Measurements from ENCODE around the gene DNM3. TPM values are rescaled to one million over a fixed set of nuclear protein-coding genes. Genes with fewer than 3 reads are reported as not detected.

The DNM3 gene
- total and polyA plus RNA-seq, 10 of the 15 experiments (the other 5 are each of a cell fraction or from before 2014, with no cell fraction given), result 0.03 to 1.5 (median 0.08) TPM; not detected in 3

GRCh38 chr1:172447641-172448040, 606.3 kb downstream of the DNM3 start (continued):
- TF ChIP-seq PBX3 (IDR thresholded peaks at IDR 0.05; ENCODE audit: insufficient replicate concordance, low read depth, low read length) (no peak), NBN (IDR thresholded peaks at IDR 0.05) (no peak), TAF1 (IDR thresholded peaks at IDR 0.05; ENCODE audit: borderline replicate concordance, low read depth, low read length) (no peak)

- no peaks in the 10 kb centered on the region for H3K36me3 ChIP-seq (ENCODE audit: control insufficient read depth in 2 of 2, insufficient read depth in 2 of 2, low read length in 1 of 2)
- ChIA-PET RAD21 (ENCODE audit: unreplicated experiment) (interaction anchor here (1.9 kb wide), 1 partner anchor 271 kb away, joined by 11 read pairs; no protein-coding TSS in a partner anchor), SMC1A (ENCODE audit: uncharacterized antibody, unreplicated experiment) (interaction anchor here (0.8 to 1.4 kb wide), 3 partner anchors 278 to 397 kb away, joined by 3 to 5 read pairs (median 3); no protein-coding TSS in a partner anchor), POLR2A (no interaction called here), CTCF (interaction anchor here (1.5 to 5.9 kb wide), 2 partner anchors 12 to 270 kb away, joined by 3 to 48 read pairs; no protein-coding TSS in a partner anchor)
- no peaks in the 10 kb centered on the region for H3K79me2 ChIP-seq (ENCODE audit: control insufficient read depth, insufficient read depth, low read length)
- no peak for ATAC-seq
- no peaks in the 10 kb centered on the region; a peak in 1 of 4 replicates for H3K27me3 ChIP-seq (replicated peaks in 1 of 2; ENCODE audit: control insufficient read depth in 2 of 2, insufficient read depth in 2 of 2, low read length in 1 of 2)
- H3K4me2 ChIP-seq (ENCODE audit: control insufficient read depth, insufficient read depth), result no peak overlapping the region
- no peak overlapping the region for H2AFZ ChIP-seq (ENCODE audit: control insufficient read depth, low read depth, low read length)
- no peak overlapping the region for H3K4me3 ChIP-seq
- no peak overlapping the region for H3K27ac ChIP-seq (ENCODE audit: control insufficient read depth, insufficient read depth)
- WGBS (ENCODE audit: insufficient coverage, insufficient replicate concordance, low lambda C conversion rate, missing lambda C conversion rate), result 17% methylated on average over 6 of the region's 6 CpGs
- BruUV-seq (replicated peaks), result no TSS peak
- no peaks in the 10 kb centered on the region for H3K4me1 ChIP-seq (ENCODE audit: control insufficient read depth, insufficient read depth, low read length)
- no peak overlapping the region for H3K9ac ChIP-seq (ENCODE audit: control insufficient read depth, insufficient read depth, low read length)
- no peaks in the 10 kb centered on the region for H3K9me3 ChIP-seq (replicated peaks; ENCODE audit: control insufficient read depth, insufficient read depth, low read length)
- FAIRE-seq, result no peak
- DNase-seq (ENCODE audit: low read depth, low spot score), result no peak
- in situ Hi-C loops (cut with MboI) (loop anchor here (25.0 kb wide), 1 partner anchor 662 kb away; the partner anchor contains the start of gene METTL13), intact Hi-C loops (cut with micrococcal nuclease; ENCODE audit: unreplicated experiment) (no loop called here)
- no peaks in the 10 kb centered on the region for H4K20me1 ChIP-seq (ENCODE audit: control insufficient read depth, insufficient read depth)
- TF ChIP-seq NKRF (conservative IDR thresholded peaks at IDR 0.05) (no peak), MEF2A (IDR thresholded peaks at IDR 0.05; ENCODE audit: insufficient read depth, low read depth, low read length) (no peak), CTCF (IDR thresholded peaks at IDR 0.05 in 2 of 3, conservative IDR thresholded peaks at IDR 0.05 in 1 of 3; ENCODE audit: control insufficient read depth in 2 of 3, extremely low read depth in 1 of 3, insufficient read depth in 1 of 3, low read depth in 3 of 3, low read length in 3 of 3) (no peak), MAX (IDR thresholded peaks at IDR 0.05; ENCODE audit: low read depth, low read length) (no peak), SREBF1 (IDR thresholded peaks at IDR 0.05; ENCODE audit: low read length) (no peak), E2F8 (IDR thresholded peaks at IDR 0.05; ENCODE audit: low read depth, partially characterized antibody) (no peak), EZH2 (IDR thresholded peaks at IDR 0.05; ENCODE audit: borderline replicate concordance, control insufficient read depth, low read depth, low read length) (no peak), NR2C2 (IDR thresholded peaks at IDR 0.05; ENCODE audit: borderline replicate concordance, control insufficient read depth, insufficient read length, low read depth) (no peak), IRF4 (IDR thresholded peaks at IDR 0.05; ENCODE audit: low read depth, low read length) (no peak), BRCA1 (IDR thresholded peaks at IDR 0.05; ENCODE audit: low read depth, low read length) (no peak)
Measured at GRCh38 chr1:172448995-172449584, 607.8 kb downstream of the DNM3 start.

Measured in GM12878 (cell line).